IMR-90 (cell line): Measurements from ENCODE around the gene SLC22A7.

Source experiments
- CEBPB ChIP-seq: IDR thresholded peaks from 2 replicates; pipeline ENCODE4 v1.6.1; 2012; ENCODE audit warnings: low read depth, low read length, improper control_type of control experiment
- MAZ ChIP-seq: IDR thresholded peaks from 2 replicates; pipeline ENCODE4 v1.6.1; 2012; ENCODE audit warnings: low read depth, mild to moderate bottlenecking, low read length, improper control_type of control experiment, moderate library complexity, borderline replicate concordance
- MXI1 ChIP-seq: IDR thresholded peaks from 2 replicates; pipeline ENCODE4 v1.6.1; 2012; ENCODE audit warnings: low read depth, mild to moderate bottlenecking, low read length, moderate library complexity, borderline replicate concordance
- POLR2A ChIP-seq: IDR thresholded peaks from 2 replicates; pipeline ENCODE4 v1.6.1; 2012; ENCODE audit warnings: mild to moderate bottlenecking, low read depth, low read length
- RFX5 ChIP-seq: IDR thresholded peaks from 2 replicates; pipeline ENCODE4 v1.8.0; 2012; ENCODE audit warnings: low read depth, mild to moderate bottlenecking, low read length, moderate library complexity
- TF ChIP-seq, protein P1 (sequence below): conservative IDR thresholded peaks from 2 replicates; pipeline ENCODE4 v1.5.1; 2012; ENCODE audit warnings: mild to moderate bottlenecking, low read depth, low read length, improper control_type of control experiment

DNA sequence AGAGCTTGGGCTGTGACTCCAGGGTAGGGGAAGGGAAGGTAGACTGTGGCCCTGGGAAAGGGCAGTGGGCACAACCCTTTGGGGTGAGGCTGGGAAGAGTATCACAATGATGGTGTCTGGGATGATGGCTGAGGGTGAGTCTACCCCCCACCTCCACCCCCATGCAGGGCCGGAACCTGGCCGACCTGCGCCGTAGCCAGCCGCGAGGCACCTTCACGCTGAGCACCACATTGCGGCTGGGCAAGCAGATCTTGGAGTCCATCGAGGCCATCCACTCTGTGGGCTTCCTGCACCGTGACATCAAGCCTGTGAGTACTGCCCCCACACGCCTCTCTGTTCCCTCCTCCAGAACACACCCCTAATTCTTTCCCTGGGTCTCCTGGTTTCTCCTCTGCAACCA is 44.7 kb upstream of the SLC22A7 start:
- TF ChIP-seq, protein P1, sequence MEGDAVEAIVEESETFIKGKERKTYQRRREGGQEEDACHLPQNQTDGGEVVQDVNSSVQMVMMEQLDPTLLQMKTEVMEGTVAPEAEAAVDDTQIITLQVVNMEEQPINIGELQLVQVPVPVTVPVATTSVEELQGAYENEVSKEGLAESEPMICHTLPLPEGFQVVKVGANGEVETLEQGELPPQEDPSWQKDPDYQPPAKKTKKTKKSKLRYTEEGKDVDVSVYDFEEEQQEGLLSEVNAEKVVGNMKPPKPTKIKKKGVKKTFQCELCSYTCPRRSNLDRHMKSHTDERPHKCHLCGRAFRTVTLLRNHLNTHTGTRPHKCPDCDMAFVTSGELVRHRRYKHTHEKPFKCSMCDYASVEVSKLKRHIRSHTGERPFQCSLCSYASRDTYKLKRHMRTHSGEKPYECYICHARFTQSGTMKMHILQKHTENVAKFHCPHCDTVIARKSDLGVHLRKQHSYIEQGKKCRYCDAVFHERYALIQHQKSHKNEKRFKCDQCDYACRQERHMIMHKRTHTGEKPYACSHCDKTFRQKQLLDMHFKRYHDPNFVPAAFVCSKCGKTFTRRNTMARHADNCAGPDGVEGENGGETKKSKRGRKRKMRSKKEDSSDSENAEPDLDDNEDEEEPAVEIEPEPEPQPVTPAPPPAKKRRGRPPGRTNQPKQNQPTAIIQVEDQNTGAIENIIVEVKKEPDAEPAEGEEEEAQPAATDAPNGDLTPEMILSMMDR, result no peak
- TF ChIP-seq POLR2A, result no peak
- TF ChIP-seq CEBPB, result no peak
- no peak for TF ChIP-seq RFX5
- no peak for TF ChIP-seq MXI1
- no peak for TF ChIP-seq MAZ
